Stomach (tissue), 4 donors: ENCODE results near the gene SLC39A3.

Source experiments
- CTCF ChIP-seq, 7 experiments: fragments of 450-650 bp in 4 of 7; fragments of 200-600 bp in 3 of 7; sonication (generic) in 3 of 7; IDR thresholded peaks; one replicate each; pipeline ENCODE4 v1.5.1; 2016 to 2019; ENCODE audit warnings: antibody characterized with exemption in 7 of 7, control low read depth in 2 of 7, mild to moderate bottlenecking in 1 of 7
- EP300 ChIP-seq: sonication (generic); formaldehyde crosslinking; IDR thresholded peaks from one replicate; pipeline ENCODE4 v1.6.1; 2017; ENCODE audit warnings: antibody characterized with exemption

- no peak for TF ChIP-seq CTCF (IDR thresholded peaks at IDR 0.05)
- TF ChIP-seq EP300, result no peak
These were observed 43.9 kb upstream of the SLC39A3 start for GRCh38 chr19:2783781-2784145.
